ENCODE results near the gene PDCD4.

GRCh38 chr10:110840225-110840922, 31.4 kb upstream of the PDCD4 start:
- no peak for TF ChIP-seq GATA3 (IDR thresholded peaks at IDR 0.05; ENCODE audit: low read depth, low read length)
- no peak for TF ChIP-seq GATA2 (IDR thresholded peaks at IDR 0.05; ENCODE audit: low read depth, low read length)
